SK-N-SH (cell line): ENCODE data around the gene PLET1. TPM values are rescaled to one million over a fixed set of nuclear protein-coding genes. Genes with fewer than 3 reads are reported as not detected.

Experiments used
- CTCF ChIA-PET: fragments of 300-600, 350-600 bp; formaldehyde crosslinking; extraction: SDS; loops from one replicate; lab custom pipeline; 2021; lab: Yijun Ruan, JAX
- POLR2A ChIA-PET: fragments of 350-600 bp; sonication (Branson Sonifier 250); formaldehyde crosslinking; extraction: SDS; loops from one replicate; lab custom pipeline; 2020; ENCODE audit warnings: antibody characterized with exemption, inconsistent platforms; lab: Yijun Ruan, JAX
- DNase-seq: peaks from one replicate; pipeline ENCODE4 v3.0.0; 2012
- H2AFZ ChIP-seq: fragments of 200-600 bp; sonication (generic); 2 replicates; pipeline ENCODE4 v1.8.1; 2016; ENCODE audit warnings: antibody characterized with exemption, mild to moderate bottlenecking, low read depth
- H3F3A ChIP-seq: fragments of 200-600 bp; sonication (generic); replicated peaks from 2 replicates; pipeline ENCODE3; 2016; ENCODE audit warnings: antibody characterized with exemption, mild to moderate bottlenecking; ENCODE audit not compliant: insufficient read depth
- H3K27ac ChIP-seq, 2 experiments: fragments of 200-500 bp in 1 of 2; fragments of 200-600 bp in 1 of 2; sonication (Bioruptor generic) in 1 of 2; sonication (generic), shearing (Covaris generic) in 1 of 2; 2 replicates each; pipeline versions ENCODE4 v1.5.1 to v1.6.1; 2014 to 2016; ENCODE audit warnings: low read depth in 2 of 2, inconsistent platforms in 1 of 2, low read length in 1 of 2, mild to moderate bottlenecking in 1 of 2, mixed read lengths in 1 of 2
- H3K27me3 ChIP-seq: fragments of 200-600 bp; sonication (generic), shearing (Covaris generic); 2 replicates; pipeline ENCODE4 v1.6.1; 2016; ENCODE audit warnings: mixed run types; ENCODE audit not compliant: insufficient read depth
- H3K36me3 ChIP-seq, 2 experiments: fragments of 200-500 bp in 1 of 2; fragments of 200-600 bp in 1 of 2; sonication (Bioruptor generic) in 1 of 2; sonication (generic) in 1 of 2; replicated peaks in 1 of 2; 2 replicates each; pipeline versions ENCODE3 to v1.5.1; 2014 to 2016; ENCODE audit warnings: low read length in 1 of 2, mild to moderate bottlenecking in 1 of 2; ENCODE audit not compliant: insufficient read depth in 2 of 2, control insufficient read depth in 1 of 2
- H3K4me1 ChIP-seq, 2 experiments: fragments of 200-500 bp in 1 of 2; fragments of 200-600 bp in 1 of 2; sonication (Bioruptor generic) in 1 of 2; sonication (generic), shearing (Covaris generic) in 1 of 2; 2 replicates each; pipeline versions ENCODE4 v1.5.1 to v1.6.1; 2014 to 2016; ENCODE audit warnings: low read depth in 1 of 2, low read length in 1 of 2, mixed run types in 1 of 2; ENCODE audit not compliant: insufficient read depth in 2 of 2, control insufficient read depth in 1 of 2
- H3K4me2 ChIP-seq: fragments of 200-600 bp; sonication (generic), shearing (Covaris generic); 2 replicates; pipeline ENCODE4 v1.6.1; 2017; ENCODE audit warnings: mixed run types
- H3K4me3 ChIP-seq, 2 experiments: fragments of 200-500 bp in 1 of 2; fragments of 200-600 bp in 1 of 2; sonication (Bioruptor generic) in 1 of 2; sonication (generic), shearing (Covaris generic) in 1 of 2; 2 replicates each; pipeline versions ENCODE4 v1.5.1 to v1.8.1; 2014 to 2016; ENCODE audit warnings: low read depth in 2 of 2, inconsistent platforms in 1 of 2, low read length in 1 of 2, mild to moderate bottlenecking in 1 of 2, mixed read lengths in 1 of 2, moderate library complexity in 1 of 2
- H3K79me2 ChIP-seq: fragments of 200-600 bp; sonication (generic); 2 replicates; pipeline ENCODE4 v1.8.1; 2017; ENCODE audit warnings: mild to moderate bottlenecking; ENCODE audit not compliant: insufficient read depth
- H3K9ac ChIP-seq: fragments of 200-600 bp; sonication (generic); 2 replicates; pipeline ENCODE4 v1.6.1; 2017; ENCODE audit warnings: mixed run types
- H3K9me2 ChIP-seq: fragments of 200-600 bp; sonication (generic); 2 replicates; pipeline ENCODE4 v1.6.1; 2017; ENCODE audit warnings: mixed run types
- H3K9me3 ChIP-seq: fragments of 200-600 bp; sonication (generic); 2 replicates; pipeline ENCODE4 v1.6.1; 2017; ENCODE audit warnings: mixed run types, mild to moderate bottlenecking, moderate library complexity
- H4K20me1 ChIP-seq: fragments of 200-600 bp; sonication (generic); 2 replicates; pipeline ENCODE4 v1.6.1; 2017; ENCODE audit warnings: mild to moderate bottlenecking, mixed run types; ENCODE audit not compliant: insufficient read depth
- CHD2 ChIP-seq: fragments of 150-350 bp; IDR thresholded peaks from 2 replicates; pipeline ENCODE4 v1.6.1; 2018; ENCODE audit warnings: low read length; ENCODE audit not compliant: partially characterized antibody
- EP300 ChIP-seq, 2 experiments: IDR thresholded peaks; 2 replicates each; pipeline versions ENCODE4 v1.4.0 to v1.6.1; 2012; ENCODE audit warnings: borderline replicate concordance in 1 of 2, low read depth in 1 of 2, low read length in 1 of 2
- EZH2phosphoT487 ChIP-seq: fragments of 200-600 bp; sonication (generic); IDR thresholded peaks from 2 replicates; pipeline ENCODE4 v1.6.1; 2017; ENCODE audit warnings: low read depth, mixed run types, mild to moderate bottlenecking, antibody characterized with exemption, moderate library complexity, borderline replicate concordance
- FOSL2 ChIP-seq: IDR thresholded peaks from 2 replicates; pipeline ENCODE4 v1.4.0; 2012; ENCODE audit warnings: low read depth, mild to moderate bottlenecking, moderate library complexity, borderline replicate concordance
- FOXJ3 ChIP-seq: sonication (generic); formaldehyde crosslinking; IDR thresholded peaks from 2 replicates; pipeline ENCODE4 v1.5.1; 2020; ENCODE audit warnings: mild to moderate bottlenecking, missing genetic modification reagents
- FOXM1 ChIP-seq: IDR thresholded peaks from 2 replicates; pipeline ENCODE4 v1.4.0; 2012; ENCODE audit warnings: low read depth, mild to moderate bottlenecking
- GATA2 ChIP-seq: sonication (generic); formaldehyde crosslinking; IDR thresholded peaks from 2 replicates; pipeline ENCODE4 v1.5.0; 2020; ENCODE audit warnings: mild to moderate bottlenecking, missing genetic modification reagents
- JUND ChIP-seq: IDR thresholded peaks from 2 replicates; pipeline ENCODE4 v1.4.0; 2012
- MEF2A ChIP-seq: IDR thresholded peaks from 2 replicates; pipeline ENCODE4 v1.4.0; 2012; ENCODE audit warnings: low read depth, borderline replicate concordance
- MXI1 ChIP-seq: IDR thresholded peaks from 2 replicates; pipeline ENCODE4 v1.6.1; 2012; ENCODE audit warnings: mild to moderate bottlenecking, low read depth, low read length, improper control_type of control experiment
- NFIC ChIP-seq: IDR thresholded peaks from 2 replicates; pipeline ENCODE4 v1.4.0; 2012; ENCODE audit warnings: borderline replicate concordance
- RAD21 ChIP-seq: IDR thresholded peaks from 2 replicates; pipeline ENCODE4 v1.6.1; 2012; ENCODE audit warnings: mild to moderate bottlenecking, low read length
- RFX5 ChIP-seq: IDR thresholded peaks from 2 replicates; pipeline ENCODE4 v1.6.1; 2012; ENCODE audit warnings: mild to moderate bottlenecking, improper control_type of control experiment, low read length
- RXRA ChIP-seq: IDR thresholded peaks from 2 replicates; pipeline ENCODE4 v1.4.0; 2012; ENCODE audit warnings: low read depth, mild to moderate bottlenecking, borderline replicate concordance
- SMC3 ChIP-seq: IDR thresholded peaks from 2 replicates; pipeline ENCODE4 v1.6.1; 2012; ENCODE audit warnings: low read depth, low read length, improper control_type of control experiment
- TAF1 ChIP-seq: IDR thresholded peaks from 2 replicates; pipeline ENCODE4 v1.6.1; 2012; ENCODE audit warnings: low read depth, mild to moderate bottlenecking, low read length, moderate library complexity, borderline replicate concordance
- TCF12 ChIP-seq: IDR thresholded peaks from 2 replicates; pipeline ENCODE4 v1.4.0; 2012
- YY1 ChIP-seq: IDR thresholded peaks from 2 replicates; pipeline ENCODE4 v1.4.0; 2012; ENCODE audit warnings: low read depth, mild to moderate bottlenecking
- WGBS: methylation state at CpG from one replicate; pipeline ENCODE4 v1.1.6; 2017; ENCODE audit warnings: low lambda C conversion rate; 5-methylcytosine and 5-hydroxymethylcytosine counted together
- polyA plus RNA-seq, 3 experiments: library from polyadenylated mRNA; depleted of rRNA; stranded (reverse); fragments of >200 nt; gene quantifications; 2 replicates each; pipeline ENCODE4 v1.2.3, GENCODE V29; 2012
- TF ChIP-seq, protein P1 (sequence below): IDR thresholded peaks from 2 replicates; pipeline ENCODE4; 2012
- TF ChIP-seq, protein P2 (sequence below): IDR thresholded peaks from 2 replicates; pipeline ENCODE4 v1.4.0; 2012; ENCODE audit warnings: low read depth
- TF ChIP-seq, protein P3 (sequence below): IDR thresholded peaks from 2 replicates; pipeline ENCODE4 v1.4.0; 2012; ENCODE audit warnings: low read depth, borderline replicate concordance
- TF ChIP-seq, protein P4 (sequence below): fragments of 150-350 bp; IDR thresholded peaks from 2 replicates; pipeline ENCODE4 v1.6.1; 2016; ENCODE audit warnings: mild to moderate bottlenecking, low read depth, low read length
- TF ChIP-seq, protein P5 (sequence below): fragments of 200-600 bp; sonication (generic); IDR thresholded peaks from 2 replicates; pipeline ENCODE4 v1.6.1; 2017; ENCODE audit warnings: antibody characterized with exemption, mild to moderate bottlenecking, moderate library complexity

The PLET1 gene
- polyA plus RNA-seq, 1 of the 3 experiments (the other 2 are of a cell fraction), result not detected

DNA sequence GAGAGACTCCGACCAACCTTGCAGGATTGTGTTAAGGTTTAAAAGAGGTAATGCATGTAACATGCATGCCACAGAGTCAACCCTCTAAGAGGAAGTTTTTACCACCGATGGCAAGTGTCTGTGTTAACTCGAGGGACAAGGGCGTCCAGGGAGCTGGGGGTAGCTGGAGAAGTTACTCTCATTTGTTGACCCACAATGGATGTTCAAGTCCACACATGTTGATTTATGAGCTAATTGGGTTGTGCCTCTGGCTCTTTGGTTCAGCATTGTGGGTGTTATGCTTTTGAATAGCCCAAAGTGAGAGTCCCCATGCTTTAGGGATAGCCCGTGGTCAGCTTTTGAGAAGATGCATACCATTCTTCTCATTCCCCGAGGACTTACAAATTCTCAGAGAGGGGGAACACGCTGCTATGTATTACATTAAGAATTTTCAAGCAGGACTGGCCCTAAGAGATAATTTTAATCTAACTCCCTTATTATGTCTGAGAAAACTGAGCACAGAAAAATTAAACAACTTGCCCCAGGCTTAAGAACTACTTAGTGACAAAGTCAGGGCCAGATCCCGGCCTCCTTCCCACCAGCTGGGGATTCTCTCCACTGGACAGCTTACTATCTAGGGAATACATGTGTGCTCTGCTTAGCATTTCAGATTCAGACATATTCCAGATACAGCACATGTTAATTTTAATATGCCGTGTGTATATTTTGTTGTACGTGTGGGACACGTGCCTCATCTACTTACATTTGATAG is 5.2 kb upstream of the PLET1 start (continued):
- TF ChIP-seq, protein P1, sequence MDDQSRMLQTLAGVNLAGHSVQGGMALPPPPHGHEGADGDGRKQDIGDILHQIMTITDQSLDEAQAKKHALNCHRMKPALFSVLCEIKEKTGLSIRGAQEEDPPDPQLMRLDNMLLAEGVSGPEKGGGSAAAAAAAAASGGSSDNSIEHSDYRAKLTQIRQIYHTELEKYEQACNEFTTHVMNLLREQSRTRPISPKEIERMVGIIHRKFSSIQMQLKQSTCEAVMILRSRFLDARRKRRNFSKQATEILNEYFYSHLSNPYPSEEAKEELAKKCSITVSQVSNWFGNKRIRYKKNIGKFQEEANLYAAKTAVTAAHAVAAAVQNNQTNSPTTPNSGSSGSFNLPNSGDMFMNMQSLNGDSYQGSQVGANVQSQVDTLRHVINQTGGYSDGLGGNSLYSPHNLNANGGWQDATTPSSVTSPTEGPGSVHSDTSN, result no peak
- TF ChIP-seq, protein P2, sequence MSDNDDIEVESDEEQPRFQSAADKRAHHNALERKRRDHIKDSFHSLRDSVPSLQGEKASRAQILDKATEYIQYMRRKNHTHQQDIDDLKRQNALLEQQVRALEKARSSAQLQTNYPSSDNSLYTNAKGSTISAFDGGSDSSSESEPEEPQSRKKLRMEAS, result no peak
- TF ChIP-seq SMC3, result no peak
- no peak for TF ChIP-seq TAF1
- 0 out of 2 replicates have a peak, but pooled peaks have one; percentile 15 for TF ChIP-seq RFX5
- peak; percentile 37 for TF ChIP-seq TCF12
- no peak for TF ChIP-seq NFIC
- no peak for TF ChIP-seq RXRA
- no peak for TF ChIP-seq JUND
- peak; percentile 88; the same call in 1 of the 2 replicates for TF ChIP-seq MXI1
- no peak for TF ChIP-seq FOSL2
- TF ChIP-seq CHD2, result peak; percentile 70
- no peak for TF ChIP-seq EZH2phosphoT487
- TF ChIP-seq, all 33 proteins: peak for 9

DNA sequence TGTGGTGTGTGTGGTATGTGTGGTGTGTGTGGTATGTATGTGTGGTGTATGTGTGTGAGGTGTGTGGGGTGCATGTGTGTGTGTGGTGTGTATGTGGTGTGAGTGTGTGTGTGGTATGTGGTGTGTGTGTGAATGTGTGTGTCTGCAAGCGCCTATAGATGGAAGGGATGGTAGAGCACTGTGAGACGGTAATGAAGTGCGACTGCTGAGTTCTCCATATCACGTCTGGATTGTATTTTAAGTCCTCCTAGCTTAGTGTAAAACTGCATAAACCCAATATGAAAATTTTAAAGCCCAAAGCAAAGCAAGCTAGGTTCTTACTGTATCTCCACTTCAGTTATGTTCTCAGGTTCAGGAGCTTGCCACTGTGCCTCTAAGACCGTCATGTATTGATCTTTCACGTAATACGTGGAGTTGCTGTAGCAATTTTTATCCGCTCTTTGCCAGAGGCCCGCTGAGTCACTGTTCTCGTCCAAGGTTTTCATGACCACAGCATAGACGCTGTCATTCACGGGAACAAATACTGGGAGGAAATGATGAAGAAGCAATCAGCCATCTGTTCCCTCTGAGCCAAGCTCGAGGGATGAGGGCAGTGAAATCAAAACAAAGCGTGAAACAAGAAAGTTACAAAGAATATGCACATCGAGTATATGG is 5.5 kb downstream of the PLET1 start:
- no peaks in the 10 kb centered on the region for H3K27me3 ChIP-seq
- H3K36me3 ChIP-seq, result no peaks in the 10 kb centered on the region
- no peaks in the 10 kb centered on the region for H3K9me2 ChIP-seq
- no peaks in the 10 kb centered on the region for H3K9me3 ChIP-seq
- DNase-seq, result no peak
- ChIA-PET CTCF (interaction anchor here (0.8 to 1.5 kb wide), 2 partner anchors 25 to 36 kb away, joined by 3 to 6 read pairs; no protein-coding TSS in a partner anchor), POLR2A (no interaction called here)
- no peak overlapping the region for H2AFZ ChIP-seq
- H3K27ac ChIP-seq, result no peak overlapping the region
- H3K79me2 ChIP-seq, result no peaks in the 10 kb centered on the region
- H4K20me1 ChIP-seq, result no peaks in the 10 kb centered on the region
- no peaks in the 10 kb centered on the region for H3K4me1 ChIP-seq
- H3K9ac ChIP-seq, result no peak overlapping the region
- 73% methylated on average over 15 of the region's 15 CpGs for WGBS
- no peaks in the 10 kb centered on the region for H3F3A ChIP-seq
- H3K4me2 ChIP-seq, result no peak overlapping the region
- H3K4me3 ChIP-seq, result no peak overlapping the region
- TF ChIP-seq, protein P3, sequence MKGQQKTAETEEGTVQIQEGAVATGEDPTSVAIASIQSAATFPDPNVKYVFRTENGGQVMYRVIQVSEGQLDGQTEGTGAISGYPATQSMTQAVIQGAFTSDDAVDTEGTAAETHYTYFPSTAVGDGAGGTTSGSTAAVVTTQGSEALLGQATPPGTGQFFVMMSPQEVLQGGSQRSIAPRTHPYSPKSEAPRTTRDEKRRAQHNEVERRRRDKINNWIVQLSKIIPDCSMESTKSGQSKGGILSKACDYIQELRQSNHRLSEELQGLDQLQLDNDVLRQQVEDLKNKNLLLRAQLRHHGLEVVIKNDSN, result no peak
- TF ChIP-seq RFX5, result no peak
- TF ChIP-seq MXI1, result no peak
- TF ChIP-seq, protein P2, result no peak
- no peak for TF ChIP-seq YY1
- no peak for TF ChIP-seq TCF12
- TF ChIP-seq FOXJ3 (CRISPR knock-in tag), result no peak
- TF ChIP-seq EP300 (IDR thresholded peaks at IDR 0.05; ENCODE audit: borderline replicate concordance in 1 of 2, low read depth in 1 of 2, low read length in 1 of 2), result no peak
- TF ChIP-seq JUND, result no peak
- TF ChIP-seq, protein P4, sequence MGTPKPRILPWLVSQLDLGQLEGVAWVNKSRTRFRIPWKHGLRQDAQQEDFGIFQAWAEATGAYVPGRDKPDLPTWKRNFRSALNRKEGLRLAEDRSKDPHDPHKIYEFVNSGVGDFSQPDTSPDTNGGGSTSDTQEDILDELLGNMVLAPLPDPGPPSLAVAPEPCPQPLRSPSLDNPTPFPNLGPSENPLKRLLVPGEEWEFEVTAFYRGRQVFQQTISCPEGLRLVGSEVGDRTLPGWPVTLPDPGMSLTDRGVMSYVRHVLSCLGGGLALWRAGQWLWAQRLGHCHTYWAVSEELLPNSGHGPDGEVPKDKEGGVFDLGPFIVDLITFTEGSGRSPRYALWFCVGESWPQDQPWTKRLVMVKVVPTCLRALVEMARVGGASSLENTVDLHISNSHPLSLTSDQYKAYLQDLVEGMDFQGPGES, result no peak
- no peak for TF ChIP-seq FOXM1
- no peak for TF ChIP-seq MEF2A
- TF ChIP-seq, protein P5, sequence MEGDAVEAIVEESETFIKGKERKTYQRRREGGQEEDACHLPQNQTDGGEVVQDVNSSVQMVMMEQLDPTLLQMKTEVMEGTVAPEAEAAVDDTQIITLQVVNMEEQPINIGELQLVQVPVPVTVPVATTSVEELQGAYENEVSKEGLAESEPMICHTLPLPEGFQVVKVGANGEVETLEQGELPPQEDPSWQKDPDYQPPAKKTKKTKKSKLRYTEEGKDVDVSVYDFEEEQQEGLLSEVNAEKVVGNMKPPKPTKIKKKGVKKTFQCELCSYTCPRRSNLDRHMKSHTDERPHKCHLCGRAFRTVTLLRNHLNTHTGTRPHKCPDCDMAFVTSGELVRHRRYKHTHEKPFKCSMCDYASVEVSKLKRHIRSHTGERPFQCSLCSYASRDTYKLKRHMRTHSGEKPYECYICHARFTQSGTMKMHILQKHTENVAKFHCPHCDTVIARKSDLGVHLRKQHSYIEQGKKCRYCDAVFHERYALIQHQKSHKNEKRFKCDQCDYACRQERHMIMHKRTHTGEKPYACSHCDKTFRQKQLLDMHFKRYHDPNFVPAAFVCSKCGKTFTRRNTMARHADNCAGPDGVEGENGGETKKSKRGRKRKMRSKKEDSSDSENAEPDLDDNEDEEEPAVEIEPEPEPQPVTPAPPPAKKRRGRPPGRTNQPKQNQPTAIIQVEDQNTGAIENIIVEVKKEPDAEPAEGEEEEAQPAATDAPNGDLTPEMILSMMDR, result no peak
- TF ChIP-seq GATA2 (CRISPR knock-in tag), result no peak
- TF ChIP-seq RAD21, result no peak
